ENCODE measurements around the gene SUPT7L. TPM values are rescaled to one million over a fixed set of nuclear protein-coding genes. Genes with fewer than 3 reads are reported as not detected.

The SUPT7L gene
- total and polyA plus RNA-seq, 3 experiments from 2014 or later = 24.6 to 33.6 (median 31.1) TPM

DNA sequence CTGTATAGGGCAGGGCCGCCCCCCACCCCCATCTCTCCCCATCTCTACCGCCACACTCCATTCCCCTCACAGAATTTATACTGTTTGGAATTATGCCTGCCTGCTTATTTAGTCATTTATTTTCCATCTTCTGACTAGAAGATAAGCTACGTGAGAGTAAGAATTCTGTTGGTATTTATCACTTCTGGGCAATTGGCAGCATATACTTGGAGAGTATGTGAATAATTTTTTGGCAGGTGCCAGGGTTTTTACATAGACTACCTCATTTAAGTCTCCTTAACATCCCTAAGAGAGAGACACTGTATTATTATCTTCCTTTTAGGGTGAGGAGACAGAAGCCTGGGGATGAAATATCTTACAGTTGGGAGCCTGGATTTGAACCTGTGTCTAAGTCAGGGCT is 45.3 kb upstream of the SUPT7L start:
- H3K4me3 ChIP-seq (ENCODE audit: low read length) = no peak overlapping the region
- H3K9me3 ChIP-seq (ENCODE audit: low read length) = no peaks in the 10 kb centered on the region
- no peak overlapping the region for H3K4me3 Mint-ChIP-seq
- no peak for DNase-seq
- ChIA-PET POLR2A (no interaction called here), CTCF (no interaction called here)
- H3K36me3 ChIP-seq (ENCODE audit: insufficient read depth, low read length) = no peaks in the 10 kb centered on the region
- H3K27ac ChIP-seq (ENCODE audit: low read depth, low read length) = no peak overlapping the region
- no peaks in the 10 kb centered on the region for H3K9me3 Mint-ChIP-seq
- no peaks in the 10 kb centered on the region for H3K27me3 Mint-ChIP-seq
- H3K36me3 Mint-ChIP-seq = no peaks in the 10 kb centered on the region
- H3K4me1 ChIP-seq (ENCODE audit: insufficient read depth, low read length) = peaks cover 3% of the 10 kb centered on the region
- peaks cover 2 to 8% (median 3%) of the 10 kb centered on the region in 3 donors for H3K4me1 Mint-ChIP-seq
- no peak overlapping the region for H3K27ac Mint-ChIP-seq
- H3K27me3 ChIP-seq (ENCODE audit: insufficient read depth, low read length, poor library complexity, severe bottlenecking) = no peaks in the 10 kb centered on the region

DNA sequence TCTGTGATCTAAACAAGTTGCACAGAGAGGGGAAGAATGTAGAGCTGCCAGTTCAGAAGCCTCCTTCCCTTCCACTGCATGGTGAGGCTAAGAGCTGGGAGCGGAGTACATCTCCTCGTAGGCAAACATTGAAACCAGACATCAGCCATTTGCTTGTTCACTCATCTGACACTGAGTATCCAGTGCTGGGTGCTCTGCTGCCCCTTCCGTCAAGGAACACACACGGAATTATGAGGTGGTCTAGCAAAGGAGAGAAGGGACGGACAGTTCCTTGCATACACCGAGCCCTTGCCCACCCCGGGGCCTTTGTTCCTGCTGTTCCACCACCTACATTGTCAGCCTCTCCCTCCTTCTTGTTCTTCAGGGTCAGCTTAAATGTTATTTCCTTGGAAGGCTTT is 44.8 kb upstream of the SUPT7L start:
- H3K4me1 ChIP-seq (ENCODE audit: insufficient read depth, low read length) = peaks cover 6% of the 10 kb centered on the region
- H3K27me3 ChIP-seq (ENCODE audit: insufficient read depth, low read length, poor library complexity, severe bottlenecking) = no peaks in the 10 kb centered on the region
- Mint-ChIP-seq H3K27ac (peak overlapping the region in 1 of 8 donors; percentile 69), H3K36me3 (no peaks in the 10 kb centered on the region), H3K4me3 (no peak overlapping the region), H3K27me3 (no peaks in the 10 kb centered on the region), H3K4me1 (peaks cover 4 to 10% (median 4%) of the 10 kb centered on the region in 3 donors), H3K9me3 (no peaks in the 10 kb centered on the region)
- no peak overlapping the region for H3K4me3 ChIP-seq (ENCODE audit: low read length)
- H3K9me3 ChIP-seq (ENCODE audit: low read length) = no peaks in the 10 kb centered on the region
- no peak overlapping the region for H3K27ac ChIP-seq (ENCODE audit: low read depth, low read length)
- no peaks in the 10 kb centered on the region for H3K36me3 ChIP-seq (ENCODE audit: insufficient read depth, low read length)
- POLR2A ChIA-PET = no interaction called here
- DNase-seq = no peak
- CTCF ChIA-PET = no interaction called here

DNA sequence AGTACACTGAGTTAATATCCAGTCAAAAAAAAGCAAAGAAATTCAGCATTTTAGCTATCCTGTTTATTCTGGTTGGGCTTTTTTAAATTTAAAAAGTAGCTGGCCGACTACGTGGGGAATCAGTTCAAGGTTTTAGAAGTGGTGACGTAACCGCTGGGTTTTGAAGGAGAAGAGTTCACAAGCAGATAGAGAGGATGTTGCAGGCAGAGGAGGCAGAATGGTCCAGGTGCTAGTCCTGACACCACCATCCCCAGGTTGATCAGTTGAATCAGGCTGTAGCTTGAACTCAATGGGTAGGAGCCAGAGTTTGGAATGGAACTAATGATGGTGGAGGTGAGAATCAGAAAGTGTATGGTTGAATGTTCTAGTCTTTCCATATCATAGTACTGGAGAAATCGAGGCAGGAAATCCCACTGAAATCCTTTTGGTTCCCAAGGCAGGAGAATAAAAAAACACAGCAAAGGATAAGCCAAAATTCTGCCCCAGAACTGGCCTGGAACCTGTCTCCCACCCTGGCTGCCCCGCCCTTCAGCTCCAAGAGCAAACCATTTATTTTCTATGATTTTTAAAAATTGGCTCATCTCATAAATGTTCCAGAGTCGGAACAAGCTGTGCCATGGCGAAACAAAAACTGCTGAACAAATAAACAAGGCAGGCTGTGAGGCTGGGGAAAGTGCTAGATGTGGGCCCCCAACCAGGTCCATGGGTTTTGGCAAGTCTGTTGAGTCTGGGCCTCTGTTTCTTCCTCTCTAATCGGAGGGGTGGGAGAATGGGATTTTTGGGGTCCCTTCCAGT is 44.2 kb upstream of the SUPT7L start:
- Mint-ChIP-seq H3K9me3 (no peaks in the 10 kb centered on the region), H3K4me1 (peaks cover 4 to 10% (median 4%) of the 10 kb centered on the region in 3 donors), H3K4me3 (no peak overlapping the region), H3K36me3 (no peaks in the 10 kb centered on the region), H3K27me3 (no peaks in the 10 kb centered on the region), H3K27ac (no peak overlapping the region)
- Histone ChIP-seq H3K9me3 (ENCODE audit: low read length) (no peaks in the 10 kb centered on the region), H3K36me3 (ENCODE audit: insufficient read depth, low read length) (no peaks in the 10 kb centered on the region), H3K27ac (ENCODE audit: low read depth, low read length) (no peak overlapping the region), H3K4me3 (ENCODE audit: low read length) (no peak overlapping the region), H3K27me3 (ENCODE audit: insufficient read depth, low read length, poor library complexity, severe bottlenecking) (no peaks in the 10 kb centered on the region), H3K4me1 (ENCODE audit: insufficient read depth, low read length) (peaks cover 6% of the 10 kb centered on the region)
- DNase-seq = no peak
- POLR2A ChIA-PET = no interaction called here
- CTCF ChIA-PET = interaction anchor here (1.4 kb wide), 1 partner anchor 66 kb away, joined by 4 read pairs; no protein-coding TSS in a partner anchor

DNA sequence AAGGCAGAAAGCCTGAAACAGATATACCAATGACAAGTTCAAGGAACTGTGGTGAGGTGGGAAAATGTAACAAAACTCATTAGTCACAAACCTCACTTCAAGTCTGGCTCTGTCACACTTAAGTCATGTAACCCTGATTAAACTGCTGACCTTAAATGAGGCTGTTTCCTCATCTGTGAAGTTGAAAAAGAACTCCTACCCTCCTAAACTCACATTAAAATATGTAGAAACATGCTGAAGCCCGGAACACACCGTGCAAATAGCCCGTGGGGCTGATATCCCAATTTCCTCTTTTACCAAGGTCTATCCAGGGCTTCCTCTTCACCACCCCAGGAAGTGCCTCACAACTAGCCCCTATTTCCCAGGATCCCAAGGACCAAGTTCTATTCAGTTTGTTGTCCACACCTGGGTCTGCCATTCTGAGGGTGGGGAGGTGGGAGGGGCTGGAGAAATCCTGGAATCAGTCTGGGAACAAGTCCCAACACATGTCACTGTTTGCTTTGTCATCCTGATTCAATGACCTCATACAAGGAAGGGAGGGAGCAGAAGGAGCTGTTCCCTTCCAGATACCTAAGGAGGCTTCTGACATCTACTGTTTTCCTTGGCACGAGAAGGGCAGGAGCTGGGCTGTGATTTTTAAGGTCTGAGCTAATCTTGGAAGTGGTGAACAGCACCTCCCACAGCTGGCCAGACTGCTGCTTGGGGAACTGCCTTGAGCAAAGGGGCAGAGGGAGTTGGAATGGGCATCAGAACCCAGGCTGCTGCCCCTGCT is 42.6 kb upstream of the SUPT7L start:
- no peaks in the 10 kb centered on the region for H3K36me3 ChIP-seq (ENCODE audit: insufficient read depth, low read length)
- DNase-seq = no peak
- no peak overlapping the region for H3K4me3 Mint-ChIP-seq
- no peaks in the 10 kb centered on the region for H3K36me3 Mint-ChIP-seq
- no peaks in the 10 kb centered on the region for H3K9me3 ChIP-seq (ENCODE audit: low read length)
- ChIA-PET POLR2A (no interaction called here), CTCF (interaction anchor here (1.4 to 1.8 kb wide), 2 partner anchors 22 to 67 kb away, joined by 4 to 7 read pairs; no protein-coding TSS in a partner anchor)
- no peak overlapping the region for H3K27ac ChIP-seq (ENCODE audit: low read depth, low read length)
- no peaks in the 10 kb centered on the region for H3K9me3 Mint-ChIP-seq
- H3K27me3 ChIP-seq (ENCODE audit: insufficient read depth, low read length, poor library complexity, severe bottlenecking) = no peaks in the 10 kb centered on the region
- no peak overlapping the region for H3K4me3 ChIP-seq (ENCODE audit: low read length)
- H3K4me1 Mint-ChIP-seq = peaks cover 4 to 6% (median 4%) of the 10 kb centered on the region in 3 donors
- H3K27me3 Mint-ChIP-seq = no peaks in the 10 kb centered on the region
- H3K27ac Mint-ChIP-seq = peak overlapping the region in 1 of 8 donors; percentile 24
- peaks cover 6% of the 10 kb centered on the region for H3K4me1 ChIP-seq (ENCODE audit: insufficient read depth, low read length)

DNA sequence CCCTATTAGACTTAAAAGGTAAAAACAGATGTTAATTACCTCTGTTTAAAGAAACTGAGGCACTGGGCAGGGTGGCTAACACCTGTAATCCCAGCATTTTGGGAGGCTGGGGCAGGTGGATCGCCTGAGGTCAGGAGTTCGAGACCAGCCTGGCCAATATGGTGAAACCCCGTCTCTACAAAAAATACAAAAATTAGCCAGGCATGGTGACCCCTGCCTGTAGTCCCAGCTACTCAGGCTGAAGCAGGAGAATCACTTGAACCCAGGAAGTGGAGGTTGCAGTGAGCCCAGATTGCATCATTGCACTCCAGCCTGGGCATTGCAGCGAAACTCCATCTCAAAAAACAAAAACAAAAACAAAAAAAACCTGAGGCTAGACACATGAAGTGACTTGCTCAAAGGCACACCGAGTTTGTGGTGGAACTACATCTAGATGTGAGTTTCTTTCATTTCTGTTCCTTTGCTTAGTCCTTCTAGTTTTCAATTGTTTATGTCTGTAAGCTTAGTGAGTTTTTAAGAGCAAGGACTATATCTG is 41.0 kb upstream of the SUPT7L start:
- POLR2A ChIA-PET = no interaction called here
- Histone ChIP-seq H3K9me3 (ENCODE audit: low read length) (no peaks in the 10 kb centered on the region), H3K4me1 (ENCODE audit: insufficient read depth, low read length) (peaks cover 6% of the 10 kb centered on the region), H3K27ac (ENCODE audit: low read depth, low read length) (no peak overlapping the region), H3K4me3 (ENCODE audit: low read length) (no peak overlapping the region), H3K27me3 (ENCODE audit: insufficient read depth, low read length, poor library complexity, severe bottlenecking) (no peaks in the 10 kb centered on the region), H3K36me3 (ENCODE audit: insufficient read depth, low read length) (no peaks in the 10 kb centered on the region)
- peaks cover 4 to 6% (median 4%) of the 10 kb centered on the region in 3 donors for H3K4me1 Mint-ChIP-seq
- no peak for DNase-seq
- H3K4me3 Mint-ChIP-seq = no peak overlapping the region
- H3K9me3 Mint-ChIP-seq = no peaks in the 10 kb centered on the region
- H3K27me3 Mint-ChIP-seq = no peaks in the 10 kb centered on the region
- H3K27ac Mint-ChIP-seq = no peak overlapping the region
- CTCF ChIA-PET = interaction anchor here (0.8 to 2.0 kb wide), 21 partner anchors 8 to 749 kb away, joined by 3 to 16 read pairs (median 3); no protein-coding TSS in a partner anchor
- no peaks in the 10 kb centered on the region for H3K36me3 Mint-ChIP-seq

DNA sequence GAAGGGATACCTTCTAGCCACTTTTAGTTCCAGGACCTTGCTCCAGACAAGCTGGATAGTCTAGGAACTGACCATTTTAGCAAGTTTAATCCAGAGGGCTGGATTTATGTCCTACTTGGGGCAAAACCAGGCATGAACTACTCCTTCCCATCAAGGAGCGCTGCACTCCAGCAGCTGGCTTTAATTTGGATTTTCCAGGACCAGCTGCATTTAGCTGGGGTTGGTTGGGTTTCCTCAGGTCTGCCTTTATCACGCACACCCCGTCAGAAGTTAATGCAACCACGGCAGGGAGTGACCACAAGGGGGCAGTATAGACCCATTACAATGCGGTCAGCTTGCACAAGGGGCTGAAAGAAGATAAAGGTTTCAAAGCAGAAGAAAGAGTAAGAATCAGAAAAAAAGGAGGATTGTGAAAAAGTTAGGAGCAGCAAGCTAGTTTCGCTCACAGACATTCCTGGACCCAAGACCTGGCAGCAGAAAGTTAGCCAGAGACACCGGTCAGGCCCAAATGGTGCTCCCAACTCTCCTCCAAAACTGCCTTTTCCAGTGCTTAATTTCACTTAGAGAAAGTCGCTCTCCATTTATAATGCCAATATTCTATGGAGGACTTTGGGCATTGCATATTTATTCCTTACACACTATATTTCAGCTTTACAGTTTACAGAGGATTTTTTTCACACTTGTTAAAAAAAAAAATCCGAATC is 40.4 kb upstream of the SUPT7L start:
- Mint-ChIP-seq H3K27me3 (no peaks in the 10 kb centered on the region), H3K4me3 (no peak overlapping the region), H3K27ac (peak overlapping the region in 1 of 8 donors; percentile 24), H3K4me1 (peaks cover 4 to 6% (median 4%) of the 10 kb centered on the region in 3 donors), H3K9me3 (no peaks in the 10 kb centered on the region), H3K36me3 (peaks cover 0 to under 1% (median 0%) of the 10 kb centered on the region in 3 donors)
- Histone ChIP-seq H3K27ac (ENCODE audit: low read depth, low read length) (no peak overlapping the region), H3K4me3 (ENCODE audit: low read length) (no peak overlapping the region), H3K27me3 (ENCODE audit: insufficient read depth, low read length, poor library complexity, severe bottlenecking) (no peaks in the 10 kb centered on the region), H3K36me3 (ENCODE audit: insufficient read depth, low read length) (no peaks in the 10 kb centered on the region), H3K4me1 (ENCODE audit: insufficient read depth, low read length) (peaks cover 6% of the 10 kb centered on the region), H3K9me3 (ENCODE audit: low read length) (no peaks in the 10 kb centered on the region)
- CTCF ChIA-PET = interaction anchor here (0.6 to 2.0 kb wide), 22 partner anchors 9 to 750 kb away, joined by 3 to 16 read pairs (median 3); no protein-coding TSS in a partner anchor
- POLR2A ChIA-PET = interaction anchor here (0.7 kb wide), 1 partner anchor 749 kb away, joined by 3 read pairs; no protein-coding TSS in a partner anchor
- peak; percentile 67 to 86 (median 72) for DNase-seq

DNA sequence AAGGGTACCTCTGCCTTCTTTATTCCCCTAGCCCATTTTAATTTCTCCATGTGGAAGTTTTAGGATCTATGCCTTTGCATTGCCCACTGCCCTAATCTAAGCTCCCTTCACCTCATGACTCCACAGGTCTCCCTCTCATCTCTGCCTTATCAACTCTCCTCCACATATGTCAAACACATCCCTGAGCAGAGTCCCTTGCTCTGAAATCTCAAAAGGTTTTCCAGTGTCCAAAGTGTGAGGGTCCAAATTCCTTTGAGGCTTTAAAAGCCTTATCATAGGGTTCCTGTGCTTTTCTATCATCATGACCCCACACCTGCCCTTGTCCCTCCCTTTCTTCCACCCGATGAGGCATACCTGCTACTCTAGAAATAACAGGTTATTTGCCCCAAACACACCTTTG is 38.9 kb upstream of the SUPT7L start:
- Histone ChIP-seq H3K27me3 (ENCODE audit: insufficient read depth, low read length, poor library complexity, severe bottlenecking) (no peaks in the 10 kb centered on the region), H3K27ac (ENCODE audit: low read depth, low read length) (no peak overlapping the region), H3K36me3 (ENCODE audit: insufficient read depth, low read length) (no peaks in the 10 kb centered on the region), H3K4me1 (ENCODE audit: insufficient read depth, low read length) (peaks cover 6% of the 10 kb centered on the region), H3K9me3 (ENCODE audit: low read length) (no peaks in the 10 kb centered on the region), H3K4me3 (ENCODE audit: low read length) (no peak overlapping the region)
- H3K9me3 Mint-ChIP-seq = no peaks in the 10 kb centered on the region
- ChIA-PET POLR2A (no interaction called here), CTCF (no interaction called here)
- peaks cover 4 to 10% (median 6%) of the 10 kb centered on the region in 3 donors for H3K36me3 Mint-ChIP-seq
- H3K4me3 Mint-ChIP-seq = no peak overlapping the region
- H3K4me1 Mint-ChIP-seq = peaks cover 4 to 6% (median 4%) of the 10 kb centered on the region in 3 donors
- no peak for DNase-seq
- no peaks in the 10 kb centered on the region for H3K27me3 Mint-ChIP-seq
- H3K27ac Mint-ChIP-seq = peak overlapping the region in 2 of 8 donors; percentile 26 to 70
